ENCODE results near the gene MSRB3.

DNA sequence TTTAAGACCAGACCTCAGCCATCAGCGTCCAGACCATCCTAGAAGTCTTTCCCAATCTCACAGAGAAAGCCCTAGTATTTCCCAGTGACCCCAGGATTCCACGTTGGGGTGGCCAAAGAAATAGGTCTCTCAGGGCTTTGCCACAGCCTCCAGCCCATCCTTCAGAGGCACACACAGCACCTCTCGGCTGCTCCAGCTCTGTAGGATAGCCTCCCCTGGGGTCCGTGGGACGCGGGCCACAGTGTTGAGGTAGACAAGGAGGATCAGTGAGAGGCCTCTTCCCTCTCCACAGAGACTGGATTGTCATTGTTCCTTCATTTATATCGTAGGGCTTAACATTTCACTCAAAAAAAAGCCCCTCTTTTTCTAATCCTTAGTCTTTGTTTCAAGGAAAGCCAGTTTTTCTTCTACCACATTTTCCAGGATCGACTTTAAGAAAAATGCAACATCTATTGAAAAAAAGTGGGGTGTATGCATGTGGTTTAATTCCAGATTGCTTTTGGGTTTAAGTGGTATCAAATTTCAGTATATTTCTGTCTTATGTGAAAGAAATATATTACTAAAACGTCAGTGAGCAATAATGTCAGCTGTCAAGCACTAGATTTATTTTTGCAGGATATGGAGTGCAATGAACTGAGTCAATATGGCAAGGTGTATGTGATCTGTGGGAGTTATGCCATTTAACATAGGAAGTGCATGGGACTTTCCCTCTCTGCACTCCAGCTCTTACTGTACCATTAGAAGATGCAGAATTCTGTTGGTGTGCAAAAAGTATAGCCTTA is 187.5 kb downstream of the MSRB3 start:
- TF ChIP-seq, protein P1, sequence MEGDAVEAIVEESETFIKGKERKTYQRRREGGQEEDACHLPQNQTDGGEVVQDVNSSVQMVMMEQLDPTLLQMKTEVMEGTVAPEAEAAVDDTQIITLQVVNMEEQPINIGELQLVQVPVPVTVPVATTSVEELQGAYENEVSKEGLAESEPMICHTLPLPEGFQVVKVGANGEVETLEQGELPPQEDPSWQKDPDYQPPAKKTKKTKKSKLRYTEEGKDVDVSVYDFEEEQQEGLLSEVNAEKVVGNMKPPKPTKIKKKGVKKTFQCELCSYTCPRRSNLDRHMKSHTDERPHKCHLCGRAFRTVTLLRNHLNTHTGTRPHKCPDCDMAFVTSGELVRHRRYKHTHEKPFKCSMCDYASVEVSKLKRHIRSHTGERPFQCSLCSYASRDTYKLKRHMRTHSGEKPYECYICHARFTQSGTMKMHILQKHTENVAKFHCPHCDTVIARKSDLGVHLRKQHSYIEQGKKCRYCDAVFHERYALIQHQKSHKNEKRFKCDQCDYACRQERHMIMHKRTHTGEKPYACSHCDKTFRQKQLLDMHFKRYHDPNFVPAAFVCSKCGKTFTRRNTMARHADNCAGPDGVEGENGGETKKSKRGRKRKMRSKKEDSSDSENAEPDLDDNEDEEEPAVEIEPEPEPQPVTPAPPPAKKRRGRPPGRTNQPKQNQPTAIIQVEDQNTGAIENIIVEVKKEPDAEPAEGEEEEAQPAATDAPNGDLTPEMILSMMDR (IDR thresholded peaks at IDR 0.05; ENCODE audit: extremely low read depth in 1 of 2, insufficient read depth in 1 of 2, low read depth in 1 of 2, low read length in 2 of 2), result no peak
- no peak for TF ChIP-seq POLR2A (IDR thresholded peaks at IDR 0.05; ENCODE audit: low read depth, low read length)
